NCI-H2107 treated with DMSO at 0.1 percent for 48 hours (cell line): ENCODE measurements around the gene HSFX2.
A peak's percentile ranks its signal among the peaks of the same experiment; 100 is the strongest.
"Not testable (repeated sequence)": the region's sequence is repeated elsewhere in the genome, so short reads cannot be mapped to it uniquely, and the experiment has no call there.

ENCODE experiments used
- DNase-seq: peaks from one replicate; lab custom pipeline; 2025; ENCODE audit not compliant: unreplicated experiment; lab: John Stamatoyannopoulos, UW

HSFX2 gene, protein sequence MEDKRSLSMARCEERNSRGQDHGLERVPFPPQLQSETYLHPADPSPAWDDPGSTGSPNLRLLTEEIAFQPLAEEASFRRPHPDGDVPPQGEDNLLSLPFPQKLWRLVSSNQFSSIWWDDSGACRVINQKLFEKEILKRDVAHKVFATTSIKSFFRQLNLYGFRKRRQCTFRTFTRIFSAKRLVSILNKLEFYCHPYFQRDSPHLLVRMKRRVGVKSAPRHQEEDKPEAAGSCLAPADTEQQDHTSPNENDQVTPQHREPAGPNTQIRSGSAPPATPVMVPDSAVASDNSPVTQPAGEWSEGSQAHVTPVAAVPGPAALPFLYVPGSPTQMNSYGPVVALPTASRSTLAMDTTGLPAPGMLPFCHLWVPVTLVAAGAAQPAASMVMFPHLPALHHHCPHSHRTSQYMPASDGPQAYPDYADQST

GRCh38 chrX:149595214-149595613 is at the start of gene HSFX2:
HSFX2 (minus strand) TSS chrX:149595314; CDS start chrX:149594700, 614 bp downstream.
- DNase-seq = not testable (repeated sequence)

DNA sequence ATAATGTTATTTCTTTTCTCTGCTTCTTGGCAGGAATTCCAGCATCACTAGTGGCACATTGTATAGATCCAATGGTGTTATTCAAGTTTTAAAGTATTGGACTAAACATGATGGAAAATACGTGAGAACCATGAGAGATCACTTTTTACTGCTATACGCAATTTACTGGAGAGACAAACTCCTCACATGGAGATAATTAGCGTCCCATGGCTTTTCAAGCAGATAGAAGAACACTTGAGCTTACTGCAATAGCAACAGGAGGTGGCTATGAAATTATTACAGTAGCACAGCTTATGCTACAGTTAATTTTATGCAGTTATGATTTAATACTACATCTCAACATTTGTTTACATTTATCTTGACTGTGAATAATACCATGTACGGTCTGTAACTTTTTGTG is 48.4 kb upstream of the HSFX2 start:
- DNase-seq = no peak

GRCh38 chrX:149641835-149642234 is 46.7 kb upstream of the HSFX2 start:
- DNase-seq = no peak

- DNase-seq = no peak
Measured at GRCh38 chrX:149641432-149641831, 46.3 kb upstream of the HSFX2 start.

GRCh38 chrX:149639568-149639967 is 44.5 kb upstream of the HSFX2 start:
- DNase-seq = no peak

DNA sequence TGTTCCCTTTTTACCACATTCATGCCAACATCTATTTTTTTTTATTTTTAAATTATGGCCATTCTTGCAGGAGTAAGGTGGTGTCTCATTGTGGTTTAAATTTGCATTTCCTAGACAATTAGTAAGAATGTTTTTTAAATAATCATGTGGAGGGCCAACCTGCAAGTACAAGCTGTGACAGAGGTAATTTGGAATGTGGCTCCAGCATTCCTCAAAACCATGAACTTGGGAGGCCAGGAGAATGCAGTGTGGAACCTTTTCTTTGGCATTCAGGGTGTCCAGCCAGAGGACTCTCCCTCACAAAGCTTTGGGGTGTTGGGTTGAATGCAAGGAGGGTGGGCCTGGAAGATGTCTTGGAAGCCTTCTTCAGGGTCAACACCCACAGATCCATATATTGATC is 43.7 kb upstream of the HSFX2 start:
- no peak for DNase-seq

GRCh38 chrX:149633511-149633910 is 38.4 kb upstream of the HSFX2 start:
- no peak for DNase-seq

DNA sequence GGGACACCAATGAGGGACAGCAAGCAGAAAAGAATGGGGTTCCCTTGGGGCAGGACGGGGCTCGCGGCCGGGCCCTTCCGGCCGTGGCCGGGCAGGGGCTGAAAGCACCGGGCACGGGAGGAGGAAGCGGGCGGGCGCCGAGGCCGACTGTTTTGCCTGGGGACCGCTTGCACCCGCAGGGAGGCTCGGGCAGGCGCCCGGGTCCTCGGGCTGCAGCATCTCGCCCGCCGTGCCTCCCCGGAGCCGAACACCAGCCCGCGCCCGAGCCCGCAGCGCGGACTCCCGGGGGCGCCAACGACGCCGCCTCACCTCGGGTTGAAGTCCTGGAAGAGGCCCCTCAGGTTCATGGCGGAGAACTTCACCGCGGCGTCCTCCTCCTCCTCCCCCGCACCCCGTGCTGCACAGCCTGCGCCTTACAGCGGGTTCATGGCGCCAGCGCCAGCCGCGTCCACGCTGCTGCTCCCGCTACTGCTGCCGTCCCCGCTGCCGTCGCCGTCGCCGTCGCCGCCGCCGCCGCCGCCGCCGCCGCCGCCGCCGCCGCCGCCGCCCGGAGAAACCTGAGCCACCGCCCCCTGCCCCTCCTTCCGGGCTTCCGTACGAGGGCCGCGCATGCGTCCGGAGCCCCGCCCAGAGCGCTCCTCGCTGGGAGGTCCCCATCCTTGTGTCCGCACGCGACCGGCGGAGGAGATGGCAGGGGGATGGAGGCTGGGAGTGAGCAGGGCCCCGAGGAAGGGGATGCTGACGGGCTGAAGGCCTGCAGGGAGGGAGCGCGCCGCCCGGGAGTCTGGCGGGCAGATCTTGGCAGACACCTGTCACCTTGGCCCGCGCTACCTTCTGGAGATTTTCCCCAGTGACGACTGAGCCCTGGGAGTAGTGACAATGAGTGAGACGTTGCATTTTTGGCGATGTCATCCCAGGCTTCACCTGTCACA is 36.4 kb upstream of the HSFX2 start, which contains the start of gene TMEM185A:
TMEM185A (minus strand) TSS at position 559 of the 932 bp plus-strand sequence; CDS start at position 347, 212 bp downstream.
- peak; percentile 32 for DNase-seq

- DNase-seq = no peak
Measured at GRCh38 chrX:149630681-149631233, 35.6 kb upstream of the HSFX2 start.

DNA sequence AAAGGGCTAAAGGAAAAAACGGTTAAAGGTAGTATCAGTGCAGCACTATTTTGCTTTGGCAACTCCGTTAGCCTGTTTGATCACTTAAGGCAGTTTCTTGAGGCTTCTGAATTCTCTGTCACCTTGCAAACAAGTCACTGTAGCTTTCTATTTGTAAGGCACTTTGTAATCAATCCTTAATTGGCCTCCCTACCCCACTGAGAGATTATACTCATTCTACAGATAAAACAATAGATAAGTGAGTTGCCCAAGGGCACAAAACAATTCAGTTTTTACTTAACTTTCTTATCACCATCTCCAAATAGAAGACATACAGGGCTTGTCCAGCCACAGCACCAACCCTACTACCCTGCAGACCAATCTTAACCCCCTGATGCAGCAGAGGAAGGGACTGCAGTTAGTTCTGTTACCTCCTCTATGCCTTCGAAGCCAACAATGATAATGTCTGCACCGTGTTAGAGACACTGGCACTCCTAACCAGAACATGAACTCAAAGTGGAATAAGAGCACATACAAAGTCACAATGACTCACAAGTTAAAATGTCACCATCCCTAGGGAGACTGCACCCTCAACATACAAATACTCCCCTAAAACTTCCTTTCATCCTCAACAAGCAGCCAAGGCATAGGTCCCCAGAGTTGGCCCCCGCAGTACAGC is 34.7 kb upstream of the HSFX2 start:
- DNase-seq = no peak

DNA sequence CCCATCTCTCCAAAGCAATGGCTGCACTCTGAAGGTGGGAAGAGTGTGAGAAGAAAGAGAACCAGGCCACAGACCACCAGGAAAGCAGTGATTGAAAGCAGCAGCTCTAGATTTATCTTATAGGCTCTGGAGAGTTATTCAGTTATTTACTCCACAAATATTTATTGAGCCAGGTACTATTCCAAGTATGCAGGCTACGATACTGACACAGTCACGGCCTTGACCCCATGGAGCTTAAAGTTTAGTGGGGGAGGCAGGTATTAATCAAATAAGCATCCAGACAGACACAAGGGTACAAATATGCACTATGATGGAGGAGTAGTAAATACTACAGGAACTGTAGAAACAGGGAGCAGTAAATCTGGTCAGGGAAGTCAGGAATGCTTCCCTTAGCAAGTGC is 33.7 kb upstream of the HSFX2 start:
- no peak for DNase-seq

GRCh38 chrX:149628280-149628679 is 33.2 kb upstream of the HSFX2 start:
- no peak for DNase-seq

- DNase-seq = not testable (repeated sequence)
Measured at GRCh38 chrX:149626829-149627228, 31.7 kb upstream of the HSFX2 start.

- DNase-seq = not testable (repeated sequence)
Measured at GRCh38 chrX:149619662-149620061, 24.5 kb upstream of the HSFX2 start.

- DNase-seq = no peak
Measured at GRCh38 chrX:149618871-149619270, 23.8 kb upstream of the HSFX2 start.

- no peak for DNase-seq
Measured at GRCh38 chrX:149611623-149612175, 16.6 kb upstream of the HSFX2 start.

DNA sequence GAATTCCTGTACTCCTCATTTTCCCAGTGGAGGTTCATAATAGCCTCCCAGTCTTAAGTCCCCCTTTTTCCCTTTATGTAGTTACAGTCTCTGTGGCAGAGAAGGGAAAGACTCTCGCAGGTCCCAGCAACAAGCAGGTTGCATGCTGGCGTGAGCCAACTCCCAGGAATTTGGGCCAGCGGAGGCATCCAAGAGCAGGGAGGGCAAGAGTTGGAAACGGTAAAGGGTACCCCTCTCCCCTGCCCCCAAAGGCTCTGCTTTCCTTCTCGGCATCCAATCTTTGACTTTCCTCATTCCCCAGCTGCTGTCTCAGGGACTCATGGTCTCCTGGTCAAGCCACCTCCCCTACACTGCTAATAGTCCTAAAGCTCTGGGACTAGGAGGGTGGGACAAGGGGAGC is 15.4 kb upstream of the HSFX2 start:
- no peak for DNase-seq

- no peak for DNase-seq
Measured at GRCh38 chrX:149607699-149608098, 12.6 kb upstream of the HSFX2 start.

DNA sequence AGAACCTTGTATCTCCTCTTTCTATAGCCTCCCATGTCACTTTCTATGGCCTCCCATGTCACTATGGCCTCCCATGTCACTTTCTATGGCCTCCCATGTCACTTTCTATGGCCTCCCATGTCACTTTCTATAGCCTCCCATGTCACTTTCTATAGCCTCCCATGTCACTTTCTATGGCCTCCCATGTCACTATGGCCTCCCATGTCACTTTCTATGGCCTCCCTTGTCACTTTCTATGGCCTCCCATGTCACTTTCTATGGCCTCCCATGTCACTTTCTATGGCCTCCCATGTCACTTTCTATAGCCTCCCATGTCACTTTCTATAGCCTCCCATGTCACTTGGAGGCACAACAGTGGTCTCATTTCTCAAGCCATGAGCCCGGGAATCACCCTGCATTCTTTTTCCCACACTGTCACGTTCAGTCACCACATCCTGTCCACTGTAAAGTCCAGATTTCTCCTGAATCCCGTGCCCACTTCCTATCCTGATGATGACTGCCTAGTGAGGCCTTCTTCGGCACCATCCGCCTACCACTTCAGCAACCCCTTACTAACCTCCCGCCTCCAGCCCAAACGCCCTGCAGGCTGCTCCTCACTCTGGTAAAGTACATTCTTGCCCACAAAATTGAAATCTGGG is 10.3 kb upstream of the HSFX2 start:
- DNase-seq = not testable (repeated sequence)

DNA sequence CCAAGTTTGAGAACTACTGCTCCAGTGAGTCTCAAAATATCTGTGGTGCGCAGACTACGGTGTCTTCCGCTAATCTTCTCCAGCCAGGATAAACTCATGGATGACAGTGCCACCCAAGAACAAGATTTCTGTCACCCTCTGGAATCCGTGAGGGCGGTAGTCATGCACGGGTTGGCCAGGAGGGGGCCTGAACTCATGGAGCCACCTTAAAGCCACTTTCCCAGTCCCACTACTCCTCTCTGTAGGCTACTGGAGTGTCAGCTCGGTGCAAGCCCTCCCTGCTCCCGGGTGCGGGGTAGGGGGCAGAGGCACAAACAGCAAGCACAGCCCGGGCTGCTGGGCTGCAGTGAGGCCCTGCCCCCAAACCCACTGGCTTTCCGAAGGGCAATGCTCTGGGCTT is 3.5 kb upstream of the HSFX2 start:
- not testable (repeated sequence) for DNase-seq
